C4-2B (cell line): ENCODE measurements around the gene SOS2.
"Not testable (repeated sequence)": the region's sequence is repeated elsewhere in the genome, so short reads cannot be mapped to it uniquely, and the experiment has no call there.

Source experiments
- H3K27ac ChIP-seq: fragments of 450-650 bp; 2 replicates; pipeline ENCODE4 v1.5.1; 2017
- ZFX ChIP-seq: fragments of 450-650 bp; IDR thresholded peaks from 2 replicates; pipeline ENCODE4 v1.6.1; 2017
- TF ChIP-seq, protein P1 (sequence below): fragments of 450-650 bp; conservative IDR thresholded peaks from 2 replicates; pipeline ENCODE4 v1.5.1; 2017; ENCODE audit warnings: mild to moderate bottlenecking

The SOS2 gene

DNA sequence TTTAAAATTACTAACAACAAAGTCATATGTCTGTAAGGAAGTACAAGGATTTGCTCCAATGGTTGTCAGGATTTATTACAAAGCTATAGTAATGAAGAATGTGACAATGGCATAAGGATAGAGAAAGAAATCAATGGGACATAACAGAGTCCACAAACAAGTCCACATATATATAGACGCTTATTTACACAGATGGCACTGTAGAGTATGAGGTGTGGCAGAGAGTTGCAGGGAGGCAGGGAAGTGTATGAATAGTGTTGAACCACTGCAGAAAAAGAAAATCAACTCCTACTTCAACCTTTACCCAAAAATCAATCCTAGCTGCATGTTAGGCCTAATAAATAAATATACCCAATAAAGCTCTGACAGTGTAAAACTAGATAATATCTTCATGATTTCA is 21.3 kb downstream of the SOS2 start:
- no peak for TF ChIP-seq ZFX
- TF ChIP-seq, protein P1, sequence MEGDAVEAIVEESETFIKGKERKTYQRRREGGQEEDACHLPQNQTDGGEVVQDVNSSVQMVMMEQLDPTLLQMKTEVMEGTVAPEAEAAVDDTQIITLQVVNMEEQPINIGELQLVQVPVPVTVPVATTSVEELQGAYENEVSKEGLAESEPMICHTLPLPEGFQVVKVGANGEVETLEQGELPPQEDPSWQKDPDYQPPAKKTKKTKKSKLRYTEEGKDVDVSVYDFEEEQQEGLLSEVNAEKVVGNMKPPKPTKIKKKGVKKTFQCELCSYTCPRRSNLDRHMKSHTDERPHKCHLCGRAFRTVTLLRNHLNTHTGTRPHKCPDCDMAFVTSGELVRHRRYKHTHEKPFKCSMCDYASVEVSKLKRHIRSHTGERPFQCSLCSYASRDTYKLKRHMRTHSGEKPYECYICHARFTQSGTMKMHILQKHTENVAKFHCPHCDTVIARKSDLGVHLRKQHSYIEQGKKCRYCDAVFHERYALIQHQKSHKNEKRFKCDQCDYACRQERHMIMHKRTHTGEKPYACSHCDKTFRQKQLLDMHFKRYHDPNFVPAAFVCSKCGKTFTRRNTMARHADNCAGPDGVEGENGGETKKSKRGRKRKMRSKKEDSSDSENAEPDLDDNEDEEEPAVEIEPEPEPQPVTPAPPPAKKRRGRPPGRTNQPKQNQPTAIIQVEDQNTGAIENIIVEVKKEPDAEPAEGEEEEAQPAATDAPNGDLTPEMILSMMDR, result no peak
- H3K27ac ChIP-seq, result no peak overlapping the region

DNA sequence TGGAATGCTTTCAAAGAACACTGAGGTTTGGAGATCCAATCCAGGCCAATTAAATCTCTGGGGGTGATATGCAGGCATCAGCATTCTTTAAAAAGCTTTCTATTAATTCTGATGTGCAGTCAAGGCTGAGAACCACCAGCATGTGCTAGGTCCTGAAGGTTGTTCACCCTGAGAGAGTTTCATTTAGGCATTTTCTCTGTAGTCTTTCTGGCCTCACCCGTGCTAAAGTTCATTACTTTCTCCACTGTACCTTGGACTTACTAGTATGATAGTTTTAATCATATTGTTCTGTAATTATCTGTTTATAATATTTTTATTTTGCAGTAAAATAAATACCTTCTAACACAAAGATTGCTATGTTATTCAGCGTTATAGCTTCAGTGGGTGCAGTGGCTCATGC is 32.9 kb downstream of the SOS2 start:
- TF ChIP-seq ZFX, result no peak
- TF ChIP-seq, protein P1, result no peak
- no peak overlapping the region for H3K27ac ChIP-seq

DNA sequence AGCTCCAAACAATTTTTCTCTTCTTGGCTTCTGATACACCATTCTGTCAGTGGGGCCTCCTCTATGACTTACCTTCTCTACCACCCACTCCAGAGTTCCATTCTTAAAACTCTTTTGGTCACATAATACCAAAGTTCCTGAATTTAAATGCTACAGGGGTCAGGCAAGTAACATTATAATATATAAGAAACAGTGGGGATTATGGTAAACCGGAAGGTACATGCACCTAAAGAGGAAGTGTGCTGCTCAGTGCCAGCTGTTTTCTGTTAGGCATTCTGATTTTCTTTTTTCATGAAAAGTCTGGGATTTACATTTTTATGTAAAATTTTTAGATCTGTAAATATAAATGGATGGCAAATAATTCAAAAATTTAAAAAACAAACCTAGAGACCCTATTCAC is 39.9 kb downstream of the SOS2 start:
- no peak for TF ChIP-seq ZFX
- TF ChIP-seq, protein P1, result no peak
- H3K27ac ChIP-seq, result no peak overlapping the region

DNA sequence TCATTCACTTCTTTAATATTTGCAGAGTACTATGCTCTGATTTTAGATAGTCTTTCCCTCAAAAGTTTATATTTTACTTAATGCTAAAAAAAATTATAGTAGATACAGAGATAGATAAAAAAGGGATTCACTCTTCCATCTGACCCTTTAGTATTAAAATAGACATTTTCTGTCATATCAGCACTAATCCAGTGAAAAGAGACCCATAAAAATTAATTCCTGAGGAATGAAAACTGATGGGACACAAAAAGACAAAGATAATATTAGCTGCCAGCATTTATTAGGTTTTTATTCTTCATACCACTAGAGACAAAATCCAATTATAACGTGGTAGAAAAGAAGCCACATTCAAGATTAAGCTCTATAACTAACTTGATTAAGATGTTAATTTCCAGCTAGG is 45.3 kb downstream of the SOS2 start:
- TF ChIP-seq, protein P1, result no peak
- no peak for TF ChIP-seq ZFX
- no peak overlapping the region for H3K27ac ChIP-seq

DNA sequence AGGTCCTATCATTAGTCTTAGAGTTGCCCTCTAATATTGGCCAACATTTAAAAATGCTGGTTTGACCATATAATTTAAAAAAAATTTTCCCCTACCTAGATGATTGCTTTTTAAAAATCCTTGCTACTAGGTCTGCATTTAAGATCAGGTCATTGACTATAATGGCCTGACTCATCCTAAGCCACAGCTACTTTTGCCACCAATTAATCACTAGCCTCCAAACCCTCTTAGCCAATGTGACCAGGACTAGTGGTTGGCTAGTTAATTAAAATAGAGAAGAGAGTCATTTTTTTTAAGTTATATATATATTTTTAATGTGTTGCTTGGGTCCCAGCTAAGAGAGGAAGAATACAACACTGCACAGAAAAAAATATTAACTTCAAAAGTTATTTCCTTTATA is 57.5 kb downstream of the SOS2 start:
- no peak for TF ChIP-seq ZFX
- TF ChIP-seq, protein P1, result no peak

DNA sequence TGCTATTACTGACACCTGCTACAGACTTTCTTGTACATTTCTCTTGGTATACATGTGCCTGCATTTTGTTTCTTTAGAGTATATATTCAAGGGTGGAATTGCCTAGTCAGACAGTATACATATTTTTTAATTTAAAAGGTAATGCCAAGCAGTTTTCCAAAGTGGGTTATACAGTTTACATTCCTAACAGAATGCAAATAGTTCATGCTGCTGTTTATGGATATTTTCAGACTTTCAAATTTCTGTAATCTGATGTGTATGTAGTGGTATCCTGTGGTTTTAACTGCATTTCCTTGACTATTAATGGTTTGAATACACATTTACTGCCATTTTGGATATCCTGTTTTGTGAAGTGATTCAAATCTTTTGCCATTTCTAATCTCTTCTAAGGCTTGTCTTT is 59.5 kb downstream of the SOS2 start:
- no peak overlapping the region for H3K27ac ChIP-seq
- TF ChIP-seq, protein P1, result no peak
- no peak for TF ChIP-seq ZFX

More for the DNA sequence above, 57.5 kb downstream of the SOS2 start:
- H3K27ac ChIP-seq, result no peak overlapping the region

DNA sequence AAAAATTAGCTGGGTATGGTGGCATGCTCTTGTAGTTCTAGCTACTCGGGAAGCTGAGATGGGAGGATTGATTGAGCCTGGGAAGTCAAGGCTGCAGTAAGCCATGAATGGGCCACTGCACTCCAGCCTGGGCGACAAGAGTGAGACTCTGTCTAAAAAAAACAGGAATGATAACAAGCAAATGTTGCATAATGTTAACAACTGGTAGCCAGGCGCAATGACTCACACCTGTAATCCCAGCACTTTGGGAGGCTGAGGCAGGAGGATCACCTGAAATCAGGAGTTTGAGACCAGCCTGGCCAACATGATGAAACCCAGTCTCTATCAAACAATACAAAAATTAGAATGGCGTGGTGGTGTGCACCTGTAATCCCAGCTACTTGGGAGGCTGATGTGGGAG is 64.0 kb downstream of the SOS2 start:
- not testable (repeated sequence) for H3K27ac ChIP-seq

DNA sequence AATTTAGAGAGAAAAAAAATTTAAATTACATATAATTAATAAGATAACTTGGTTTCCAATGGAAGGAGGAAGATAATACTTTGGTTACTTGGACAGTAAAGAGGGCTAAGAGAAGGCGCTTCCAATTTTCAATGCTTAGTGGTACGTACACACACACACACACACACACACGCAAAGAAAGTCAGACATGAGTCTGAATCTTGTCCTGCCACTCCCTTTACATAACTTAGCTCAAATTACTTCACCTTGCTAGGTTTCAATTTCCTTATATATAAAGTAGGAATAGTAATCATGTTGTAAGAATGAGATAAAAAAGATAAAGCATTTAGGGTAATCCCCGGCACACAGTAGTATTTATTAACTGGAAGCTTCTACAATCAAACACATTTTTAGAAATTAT is 75.3 kb downstream of the SOS2 start:
- H3K27ac ChIP-seq, result no peak overlapping the region
- TF ChIP-seq, protein P1, result no peak
- TF ChIP-seq ZFX, result no peak
